HK-2 (cell line): ENCODE measurements around the gene MMP12.
A peak's percentile ranks its signal among the peaks of the same experiment; 100 is the strongest.

ENCODE experiments used
- DNase-seq: peaks from one replicate; pipeline ENCODE4 v3.0.0-alpha.2; 2018; ENCODE audit not compliant: unreplicated experiment

Gene MMP12

GRCh38 chr11:102850973-102851745 lies 23.6 kb downstream of the MMP12 start:
- DNase-seq, result peak; percentile 39

GRCh38 chr11:102849311-102849710 lies 25.5 kb downstream of the MMP12 start:
- no peak for DNase-seq

DNA sequence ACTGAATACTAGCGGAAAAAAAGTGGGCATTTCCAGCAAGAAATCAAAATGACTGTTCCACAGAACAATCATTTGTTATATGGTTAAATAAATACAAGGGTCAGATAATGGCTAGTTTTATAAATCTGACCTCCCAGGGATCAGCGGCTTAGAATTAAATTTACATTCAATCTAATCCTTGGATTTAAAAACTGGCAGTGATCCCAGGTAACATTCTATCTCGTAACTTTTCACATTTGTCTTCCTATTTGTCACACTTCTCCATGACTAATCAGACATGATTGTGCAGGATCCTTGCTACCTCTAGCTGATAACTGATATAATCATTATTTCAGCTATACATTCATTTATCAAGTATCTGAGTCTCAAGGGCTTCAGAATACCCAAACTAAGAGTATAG lies 28.5 kb downstream of the MMP12 start:
- DNase-seq, result no peak

DNA sequence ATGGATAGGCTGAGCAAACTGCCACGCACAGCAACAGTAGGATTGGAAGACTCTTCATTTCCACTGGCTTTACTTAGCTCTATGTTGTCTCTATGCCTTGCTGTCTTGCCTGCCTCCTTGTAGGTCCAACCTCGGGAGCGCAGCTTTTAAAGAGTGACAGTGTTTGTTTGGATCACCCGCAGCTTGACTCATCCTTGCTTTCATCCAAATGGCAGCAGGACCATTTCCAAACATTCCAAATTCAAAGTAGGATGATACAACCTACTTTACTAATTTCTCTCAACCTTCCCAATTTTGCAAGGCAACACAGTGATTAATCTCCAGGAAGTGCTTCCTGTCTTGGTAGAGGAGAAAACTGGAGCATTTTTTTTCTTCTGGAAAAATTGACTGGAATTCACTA lies 31.3 kb downstream of the MMP12 start, which contains the start of gene MMP3:
Gene MMP3 (minus strand): TSS at position 121 of the 400 bp plus-strand sequence. CDS start 63 bp downstream, at position 58.
- no peak for DNase-seq

- DNase-seq, result no peak
These were observed 31.9 kb downstream of the MMP12 start for GRCh38 chr11:102842930-102843329.

- no peak for DNase-seq
These were observed 34.8 kb downstream of the MMP12 start for GRCh38 chr11:102840018-102840417.

GRCh38 chr11:102837646-102838045 lies 37.1 kb downstream of the MMP12 start:
- no peak for DNase-seq

- DNase-seq, result no peak
These were observed 37.6 kb downstream of the MMP12 start for GRCh38 chr11:102837156-102837555.

- DNase-seq, result no peak
These were observed 38.4 kb downstream of the MMP12 start for GRCh38 chr11:102836290-102836875.

GRCh38 chr11:102833731-102834130 lies 41.1 kb downstream of the MMP12 start:
- DNase-seq, result no peak

GRCh38 chr11:102832612-102833011 lies 42.2 kb downstream of the MMP12 start:
- no peak for DNase-seq

GRCh38 chr11:102831489-102832440 lies 43.0 kb downstream of the MMP12 start:
- no peak for DNase-seq

GRCh38 chr11:102831128-102831488 lies 43.7 kb downstream of the MMP12 start:
- DNase-seq, result no peak

- no peak for DNase-seq
These were observed 44.6 kb downstream of the MMP12 start for GRCh38 chr11:102830001-102830727.

DNA sequence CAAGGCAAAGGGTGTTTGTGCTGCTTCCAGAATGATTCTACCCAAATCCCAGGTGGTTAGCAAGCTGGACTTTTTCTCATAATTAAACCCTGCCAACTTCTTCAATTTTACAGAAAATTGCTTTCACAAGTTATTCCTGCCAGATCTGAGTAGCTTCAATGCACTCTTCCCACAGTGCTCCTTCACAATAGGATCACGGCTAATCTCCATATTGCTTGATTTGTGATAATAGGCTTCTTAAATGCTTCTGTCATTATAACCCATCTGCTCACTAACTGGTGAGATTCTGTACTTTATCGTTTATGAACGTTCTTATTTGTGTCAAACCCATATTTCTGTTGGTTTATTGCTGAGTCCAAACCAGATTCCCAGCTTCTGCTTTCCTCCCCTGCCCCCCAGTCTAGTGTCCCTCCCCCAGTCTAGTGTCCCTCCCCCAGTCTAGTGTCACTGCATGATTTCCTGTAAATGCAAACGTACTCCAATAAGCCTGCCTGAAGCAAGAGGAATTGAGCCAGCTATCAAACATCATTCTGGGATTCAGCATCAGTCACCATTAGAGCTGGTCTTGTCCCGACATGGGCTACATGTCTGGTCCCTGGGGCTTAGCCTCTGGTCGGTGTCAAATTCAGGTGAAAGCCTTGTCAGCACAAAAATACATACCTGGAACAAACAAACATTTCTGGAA lies 45.3 kb downstream of the MMP12 start:
- DNase-seq, result no peak

DNA sequence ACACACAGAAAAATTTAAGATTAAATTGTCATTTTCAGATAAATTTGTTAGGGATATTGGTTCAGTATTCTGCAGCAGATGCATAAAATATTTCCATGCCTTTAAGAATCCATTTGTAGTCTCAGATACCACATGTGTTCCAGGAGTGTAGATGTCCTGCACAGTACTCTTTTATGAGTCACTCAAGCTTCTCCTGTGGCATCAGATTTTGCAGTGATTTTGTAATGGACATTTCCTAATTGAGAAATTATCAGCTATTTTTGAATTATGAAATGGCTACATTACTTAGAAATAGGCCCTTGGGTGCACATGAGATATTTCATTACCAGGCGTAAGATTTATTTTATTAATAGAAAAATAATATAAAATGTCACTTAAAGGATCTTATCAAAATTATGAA lies 50.2 kb downstream of the MMP12 start:
- no peak for DNase-seq

DNA sequence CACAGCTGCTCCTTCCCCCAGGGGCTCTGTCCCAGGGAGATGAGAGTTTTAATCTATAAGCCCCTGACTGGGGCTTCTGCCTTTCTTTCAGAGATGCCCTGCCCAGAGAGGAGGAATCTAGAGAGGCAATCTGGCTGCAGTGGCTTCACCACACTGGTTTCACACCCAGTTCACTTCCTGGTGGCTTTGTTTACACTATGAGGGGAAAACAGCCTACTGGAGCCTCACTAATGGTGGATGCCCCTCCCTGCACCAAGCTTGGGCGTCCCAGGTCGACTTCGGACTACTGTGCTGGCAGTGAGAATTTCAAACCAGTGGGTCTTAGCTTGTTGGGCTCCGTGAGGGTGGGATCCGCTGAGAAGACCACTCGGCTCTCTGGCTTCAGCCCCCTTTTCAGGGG lies 55.3 kb downstream of the MMP12 start:
- DNase-seq, result no peak

DNA sequence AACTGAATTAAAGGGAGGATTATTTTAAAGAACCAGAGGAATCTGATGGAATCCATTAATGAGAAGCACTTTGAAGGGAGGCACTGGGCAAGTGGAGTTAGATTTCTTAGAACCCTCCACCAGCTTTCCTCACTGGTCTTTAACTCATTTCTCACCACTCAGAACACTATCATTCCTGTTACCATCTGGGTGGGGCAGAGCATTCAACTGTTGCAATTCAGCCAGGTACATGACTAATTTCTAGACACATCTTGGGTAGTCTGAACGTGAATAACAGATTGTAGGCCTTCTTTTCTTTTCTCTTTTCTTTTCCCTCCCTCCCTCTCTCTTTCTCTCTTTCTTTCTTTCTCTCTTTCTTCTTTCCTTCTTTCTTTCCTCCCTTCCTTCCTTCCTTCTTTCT lies 61.3 kb downstream of the MMP12 start:
- no peak for DNase-seq
